ENCODE data around the gene AQP3. TPM values are rescaled to one million over a fixed set of nuclear protein-coding genes. Genes with fewer than 3 reads are reported as not detected.
"Not testable (repeated sequence)": the region's sequence is repeated elsewhere in the genome, so short reads cannot be mapped to it uniquely, and the experiment has no call there.

AQP3 gene
- total RNA-seq (2021; fragmentation: NEBNext Ultra II Directional; extraction: Animal tissue kit (Norgen Biotek cat#: 25700)) = under 1 TPM; 0.28 to 0.81 (median 0.53) TPM
- long read RNA-seq, partial matches to known transcripts = 0 of 2 reads
- long read RNA-seq, other reads (novel, unspliced or antisense) = 0 of 2 reads

- TF ChIP-seq CTCF (IDR thresholded peaks at IDR 0.05) = peak; percentile 65
- peak; percentile 20 for DNase-seq
- H3K27ac Mint-ChIP-seq = peak within 1 kb of the TSS; percentile 46
Observed at GRCh38 chr9:33446946-33447798, at the start of gene AQP3. TSS of gene AQP3 (minus strand) at chr9:33447593. CDS start at chr9:33447530, 63 bp downstream.

DNA sequence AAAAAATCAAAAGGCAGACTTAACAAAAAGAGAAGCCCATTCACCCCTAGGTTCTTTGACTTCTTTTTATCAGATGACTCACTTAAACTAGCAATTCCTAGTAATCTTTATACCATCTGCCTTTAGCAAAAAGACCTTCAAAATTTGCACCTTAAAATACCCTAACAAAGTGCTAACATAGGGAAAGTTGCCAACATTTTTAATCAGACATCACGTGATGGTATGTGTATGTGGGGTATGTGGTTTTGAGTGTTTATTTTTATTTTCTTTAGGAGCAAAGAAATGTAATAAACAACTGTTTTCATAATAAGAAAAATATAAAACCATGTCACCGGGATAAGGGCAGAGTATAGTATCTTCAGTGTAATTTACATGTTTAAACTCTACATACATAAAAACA lies 46.4 kb upstream of the AQP3 start:
- H3K27ac Mint-ChIP-seq = not testable (repeated sequence)

More at GRCh38 chr9:33446946-33447798, at the start of gene AQP3:
- peaks cover 18% of the 10 kb centered on the region for H3K4me1 Mint-ChIP-seq (ENCODE audit: low read depth)
- no peaks in the 10 kb centered on the region for H3K36me3 Mint-ChIP-seq (ENCODE audit: low read depth)
- peak within 1 kb of the TSS; percentile 84 for H3K4me3 Mint-ChIP-seq
- peaks cover 14% of the 10 kb centered on the region for H3K27me3 Mint-ChIP-seq (ENCODE audit: insufficient read depth)
- no peaks in the 10 kb centered on the region for H3K9me3 Mint-ChIP-seq

DNA sequence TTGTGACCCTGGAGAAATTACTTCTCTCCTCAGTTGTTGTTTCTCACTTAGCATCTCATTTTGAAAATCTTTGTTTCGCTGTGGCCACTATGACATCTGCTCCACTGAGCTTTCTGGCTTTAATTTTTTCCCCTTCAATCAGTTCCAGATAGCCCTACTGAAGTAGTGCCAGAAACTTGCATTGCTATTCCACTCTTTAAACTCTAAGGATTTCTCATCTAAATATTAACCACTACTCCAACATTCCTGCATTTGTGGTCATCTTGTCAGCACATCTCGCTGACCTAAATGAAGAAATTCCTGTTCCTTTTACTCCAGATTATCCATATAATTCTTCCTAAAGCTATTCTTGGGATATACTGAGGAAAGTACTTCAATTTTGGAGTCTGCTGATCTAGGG lies 41.7 kb upstream of the AQP3 start:
- Mint-ChIP-seq H3K27ac (peak overlapping the region; percentile 45), H3K9me3 (no peaks in the 10 kb centered on the region), H3K4me3 (peak overlapping the region; percentile 1; the same call in 1 of the 2 replicates), H3K27me3 (ENCODE audit: insufficient read depth) (peaks cover 1% of the 10 kb centered on the region; the same call in 1 of the 2 replicates), H3K36me3 (ENCODE audit: low read depth) (no peaks in the 10 kb centered on the region), H3K4me1 (ENCODE audit: low read depth) (peaks cover 31% of the 10 kb centered on the region)
- DNase-seq = peak; percentile 63
- no peak for TF ChIP-seq CTCF (IDR thresholded peaks at IDR 0.05)

More for the DNA sequence above, 46.4 kb upstream of the AQP3 start:
- not testable (repeated sequence) for H3K9me3 Mint-ChIP-seq; H3K4me3 Mint-ChIP-seq; H3K27me3 Mint-ChIP-seq (ENCODE audit: insufficient read depth); DNase-seq; H3K36me3 Mint-ChIP-seq (ENCODE audit: low read depth)
- peaks cover 37% of the 10 kb centered on the region for H3K4me1 Mint-ChIP-seq (ENCODE audit: low read depth)

GRCh38 chr9:33485312-33485711 lies 37.9 kb upstream of the AQP3 start:
- not testable (repeated sequence) for H3K27ac Mint-ChIP-seq; H3K9me3 Mint-ChIP-seq; H3K36me3 Mint-ChIP-seq (ENCODE audit: low read depth); DNase-seq; H3K4me3 Mint-ChIP-seq; H3K27me3 Mint-ChIP-seq (ENCODE audit: insufficient read depth)
- peaks cover 23% of the 10 kb centered on the region for H3K4me1 Mint-ChIP-seq (ENCODE audit: low read depth)

- no peak for TF ChIP-seq CTCF (IDR thresholded peaks at IDR 0.05)
- Mint-ChIP-seq H3K9me3 (no peaks in the 10 kb centered on the region), H3K27ac (no peak overlapping the region), H3K4me3 (no peak overlapping the region), H3K27me3 (ENCODE audit: insufficient read depth) (peaks cover 2% of the 10 kb centered on the region; the same call in 1 of the 2 replicates), H3K4me1 (ENCODE audit: low read depth) (no peaks in the 10 kb centered on the region), H3K36me3 (ENCODE audit: low read depth) (no peaks in the 10 kb centered on the region)
- no peak for DNase-seq
Observed at GRCh38 chr9:33480976-33481375, 33.6 kb upstream of the AQP3 start.

GRCh38 chr9:33480106-33480505 lies 32.7 kb upstream of the AQP3 start:
- TF ChIP-seq CTCF (IDR thresholded peaks at IDR 0.05) = no peak
- Mint-ChIP-seq H3K4me3 (no peak overlapping the region), H3K4me1 (ENCODE audit: low read depth) (no peaks in the 10 kb centered on the region), H3K27ac (no peak overlapping the region), H3K27me3 (ENCODE audit: insufficient read depth) (peaks cover 2% of the 10 kb centered on the region; the same call in 1 of the 2 replicates), H3K9me3 (no peaks in the 10 kb centered on the region), H3K36me3 (ENCODE audit: low read depth) (no peaks in the 10 kb centered on the region)
- no peak for DNase-seq
